K562 (cell line): ENCODE results near the gene UNC5C. TPM values are rescaled to one million over a fixed set of nuclear protein-coding genes. Genes with fewer than 3 reads are reported as not detected.

ENCODE experiments used
- ATAC-seq: fragments of 200-7000 bp; cut with Tn5 transposase; 3 replicates; pipeline ENCODE4 v1.9.1; 2020; ENCODE audit warnings: moderate library complexity
- BruUV-seq: library from RNA; stranded (reverse); fragments of 400-500 nt; replicated peaks from 2 replicates; lab custom pipeline; 2021; lab: Mats Ljungman, UMichigan
- CTCF ChIA-PET: fragments of 300-600 bp; formaldehyde crosslinking; extraction: SDS; loops from one replicate; lab custom pipeline; 2021; ENCODE audit warnings: low intra/inter-chr PET ratio; lab: Yijun Ruan, JAX
- POLR2A ChIA-PET: fragments of 300-600, 350-650 bp; sonication (Branson Sonifier 250); formaldehyde crosslinking; extraction: SDS; loops from one replicate; lab custom pipeline; 2021; ENCODE audit warnings: antibody characterized with exemption, inconsistent platforms; lab: Yijun Ruan, JAX
- DNase-seq, 4 experiments: peaks; one replicate each; pipeline versions ENCODE4 v3.0.0 to v3.0.0-alpha.2; 2011 to 2018; ENCODE audit warnings: low spot score in 3 of 4, mixed read lengths in 3 of 4; ENCODE audit errors: extremely low read depth in 1 of 4
- FAIRE-seq: peaks from 2 replicates; lab custom pipeline; 2011; peaks lifted over from hg19 to GRCh38; lab: Jason Lieb, UNC
- H2AFZ ChIP-seq: 2 replicates; pipeline ENCODE4 v1.6.0; 2011; ENCODE audit warnings: low read depth, low read length, control low read depth, inconsistent platforms
- H3K27ac ChIP-seq: fragments of 200-600 bp; 3 replicates; pipeline ENCODE4 v1.8.0; 2011; ENCODE audit warnings: low read depth, mild to moderate bottlenecking, control low read depth, inconsistent platforms, low read length, moderate library complexity, mixed read lengths; ENCODE audit errors: extremely low read depth
- H3K27me3 ChIP-seq, 2 experiments: fragments of 300-600 bp in 1 of 2; 2 replicates in 1 of 2; 3 replicates in 1 of 2; pipeline versions ENCODE4 v1.6.0 to v1.8.0; 2011; ENCODE audit warnings: inconsistent platforms in 2 of 2, low read length in 2 of 2, mild to moderate bottlenecking in 1 of 2, mixed read lengths in 1 of 2, moderate library complexity in 1 of 2; ENCODE audit not compliant: control insufficient read depth in 2 of 2, insufficient read depth in 2 of 2
- H3K36me3 ChIP-seq: fragments of 300-600 bp; 3 replicates; pipeline ENCODE4 v1.8.0; 2011; ENCODE audit warnings: mild to moderate bottlenecking, low read length, inconsistent platforms; ENCODE audit not compliant: control insufficient read depth, insufficient read depth
- H3K4me1 ChIP-seq, 2 experiments: fragments of 200-600 bp in 1 of 2; replicated peaks in 1 of 2; 2 replicates in 1 of 2; 3 replicates in 1 of 2; pipeline versions ENCODE4 v1.5.1 to v1.8.0; 2011; ENCODE audit warnings: inconsistent platforms in 2 of 2, low read length in 2 of 2, mild to moderate bottlenecking in 1 of 2, mixed read lengths in 1 of 2, moderate library complexity in 1 of 2; ENCODE audit not compliant: control insufficient read depth in 2 of 2, insufficient read depth in 2 of 2
- H3K4me2 ChIP-seq: 2 replicates; pipeline ENCODE4 v1.6.1; 2011; ENCODE audit warnings: low read length, control low read depth, inconsistent platforms, mixed read lengths; ENCODE audit not compliant: insufficient read depth
- H3K4me3 ChIP-seq: fragments of 200-600 bp; sonication (generic), shearing (Covaris generic); 2 replicates; pipeline ENCODE4 v1.5.1; 2016; ENCODE audit warnings: control low read depth, inconsistent platforms
- H3K79me2 ChIP-seq: fragments of 200-600 bp; 3 replicates; pipeline ENCODE4 v1.8.0; 2011; ENCODE audit warnings: low read length, inconsistent platforms; ENCODE audit not compliant: control insufficient read depth, insufficient read depth
- H3K9ac ChIP-seq, 2 experiments: 2 replicates each; pipeline versions ENCODE4 v1.6.0 to v1.6.1; 2011; ENCODE audit warnings: low read depth in 2 of 2, low read length in 2 of 2, control low read depth in 1 of 2, inconsistent platforms in 1 of 2, mild to moderate bottlenecking in 1 of 2, mixed read lengths in 1 of 2; ENCODE audit not compliant: insufficient read depth in 1 of 2
- H3K9me1 ChIP-seq: one replicate; pipeline ENCODE4 v1.6.0; 2011; ENCODE audit warnings: inconsistent platforms, mild to moderate bottlenecking, low read length, moderate library complexity; ENCODE audit not compliant: control insufficient read depth, insufficient read depth
- H3K9me3 ChIP-seq: replicated peaks from 2 replicates; pipeline ENCODE4 v1.5.1; 2011; ENCODE audit warnings: low read depth, low read length, inconsistent platforms; ENCODE audit not compliant: control insufficient read depth, insufficient read depth
- H4K20me1 ChIP-seq: replicated peaks from 2 replicates; pipeline ENCODE4 v1.6.1; 2011; ENCODE audit warnings: low read length, inconsistent platforms, mixed read lengths; ENCODE audit not compliant: control insufficient read depth, insufficient read depth
- ATF4 ChIP-seq: fragments of 450-650 bp; formaldehyde crosslinking; IDR thresholded peaks from 2 replicates; pipeline ENCODE4 v1.4.0; 2022; ENCODE audit warnings: mild to moderate bottlenecking, moderate library complexity
- EP300 ChIP-seq: IDR thresholded peaks from 2 replicates; pipeline ENCODE4 v1.6.1; 2012; ENCODE audit warnings: low read length, improper control_type of control experiment
- RNF2 ChIP-seq: sonication (generic); IDR thresholded peaks from 2 replicates; pipeline ENCODE4 v1.6.1; 2016
- ZNF518B ChIP-seq: fragments of 250-450 bp; sonication (Bioruptor Pico); IDR thresholded peaks from 2 replicates; pipeline ENCODE4 v1.5.0; 2021; ENCODE audit warnings: mild to moderate bottlenecking, moderate library complexity
- WGBS: fragments of 100-300 bp; shearing (Covaris generic); methylation state at CpG from one replicate; pipeline ENCODE4 v1.1.6; 2016; ENCODE audit warnings: low coverage, mixed read lengths; ENCODE audit not compliant: insufficient coverage; ENCODE audit errors: missing lambda C conversion rate; 5-methylcytosine and 5-hydroxymethylcytosine counted together
- in situ Hi-C: fragments of 300-500 bp; cut with MboI; formaldehyde crosslinking; loops from 4 replicates; pipeline ENCODE4 v1.15.0; 2018; ENCODE audit warnings: inconsistent platforms, mixed read lengths
- intact Hi-C: fragments of 100-400 bp; cut with micrococcal nuclease; formaldehyde crosslinking; loops from 2 replicates; pipeline ENCODE4 v1.14.2; 2022
- polyA plus RNA-seq, 8 experiments: library from polyadenylated mRNA; depleted of rRNA in 4 of 8; stranded (reverse) in 5 of 8; unstranded in 3 of 8; fragments of >200 nt; fragmentation: Nextera tagmentation in 2 of 8; fragmentation: Illumina TruSeq in 1 of 8; extraction: Ambion mirVana in 2 of 8; extraction: Trizol in 1 of 8; gene quantifications; 2 replicates each; pipeline versions ENCODE4 v1.2.1 to v1.2.3, GENCODE V29; 2011 to 2014; ENCODE audit warnings: inconsistent platforms in 1 of 8, missing spikeins in 1 of 8
- total RNA-seq, 7 experiments: library from RNA; depleted of rRNA in 6 of 7; stranded (reverse); fragments of >200 nt in 6 of 7; fragmentation: Illumina TruSeq in 2 of 7; extraction: Trizol in 2 of 7; gene quantifications; 2 replicates each; pipeline versions ENCODE4 v1.2.1 to v1.2.3, GENCODE V29; 2011 to 2021; ENCODE audit warnings: low replicate concordance in 1 of 7
- TF ChIP-seq, protein P1 (sequence below): sonication (generic); formaldehyde crosslinking; IDR thresholded peaks from 2 replicates; pipeline ENCODE4 v1.8.0; 2022; ENCODE audit warnings: mild to moderate bottlenecking, missing genetic modification reagents

Gene UNC5C
- total and polyA plus RNA-seq, 9 of the 15 experiments (the other 6 are each of a cell fraction or from before 2014, with no cell fraction given), result under 0.01 to 0.10 (median 0.03) TPM; not detected in 1

- Histone ChIP-seq H3K4me2 (no peak overlapping the region), H3K9me1 (no peaks in the 10 kb centered on the region), H3K79me2 (no peaks in the 10 kb centered on the region), H3K9ac (no peak overlapping the region), H3K4me1 (no peaks in the 10 kb centered on the region), H3K27ac (no peak overlapping the region), H4K20me1 (no peaks in the 10 kb centered on the region), H3K9me3 (no peaks in the 10 kb centered on the region), H2AFZ (no peak overlapping the region), H3K27me3 (no peaks in the 10 kb centered on the region), H3K4me3 (no peak overlapping the region), H3K36me3 (no peaks in the 10 kb centered on the region)
- in situ Hi-C loops, result no loop called here
- no peak for TF ChIP-seq ATF4
- TF ChIP-seq ZNF518B (CRISPR knock-in tag), result no peak
- TF ChIP-seq, protein P1, sequence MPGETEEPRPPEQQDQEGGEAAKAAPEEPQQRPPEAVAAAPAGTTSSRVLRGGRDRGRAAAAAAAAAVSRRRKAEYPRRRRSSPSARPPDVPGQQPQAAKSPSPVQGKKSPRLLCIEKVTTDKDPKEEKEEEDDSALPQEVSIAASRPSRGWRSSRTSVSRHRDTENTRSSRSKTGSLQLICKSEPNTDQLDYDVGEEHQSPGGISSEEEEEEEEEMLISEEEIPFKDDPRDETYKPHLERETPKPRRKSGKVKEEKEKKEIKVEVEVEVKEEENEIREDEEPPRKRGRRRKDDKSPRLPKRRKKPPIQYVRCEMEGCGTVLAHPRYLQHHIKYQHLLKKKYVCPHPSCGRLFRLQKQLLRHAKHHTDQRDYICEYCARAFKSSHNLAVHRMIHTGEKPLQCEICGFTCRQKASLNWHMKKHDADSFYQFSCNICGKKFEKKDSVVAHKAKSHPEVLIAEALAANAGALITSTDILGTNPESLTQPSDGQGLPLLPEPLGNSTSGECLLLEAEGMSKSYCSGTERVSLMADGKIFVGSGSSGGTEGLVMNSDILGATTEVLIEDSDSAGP (CRISPR knock-in tag), result no peak
- no peak for TF ChIP-seq EP300
- TF ChIP-seq RNF2, result no peak
- ChIA-PET CTCF (no interaction called here), POLR2A (no interaction called here)
- DNase-seq (no peak), ATAC-seq (no peak), FAIRE-seq (no peak)
- BruUV-seq, result no TSS peak
- intact Hi-C loops, result no loop called here
- WGBS, result 0% methylated on average over 3 of the region's 3 CpGs
Observed at GRCh38 chr4:95541094-95541493, 7.7 kb downstream of the UNC5C start.
